ENCODE results near the gene SIX1. TPM values are rescaled to one million over a fixed set of nuclear protein-coding genes. Genes with fewer than 3 reads are reported as not detected.

The SIX1 gene
- total RNA-seq, 1 donor from 2014 or later: 0.20 TPM

- Mint-ChIP-seq H3K9me3 (ENCODE audit: unreplicated experiment) (no peaks in the 10 kb centered on the region), H3K4me1 (ENCODE audit: low read depth, unreplicated experiment) (peaks cover 8% of the 10 kb centered on the region), H3K36me3 (ENCODE audit: low read depth, unreplicated experiment) (no peaks in the 10 kb centered on the region), H3K27me3 (ENCODE audit: low read depth, unreplicated experiment) (peaks cover 7% of the 10 kb centered on the region), H3K4me3 (ENCODE audit: unreplicated experiment) (no peak overlapping the region), H3K27ac (ENCODE audit: unreplicated experiment) (no peak overlapping the region)
- no peaks in the 10 kb centered on the region for H3K79me2 ChIP-seq (ENCODE audit: insufficient read depth, low read length)
- no peak overlapping the region for H2AFZ ChIP-seq (ENCODE audit: low read depth, low read length)
- H3K27ac ChIP-seq (ENCODE audit: low read depth, low read length): no peak overlapping the region
- no peak overlapping the region for H3K4me2 ChIP-seq (ENCODE audit: low read length)
- no peaks in the 10 kb centered on the region for H3K36me3 ChIP-seq (ENCODE audit: insufficient read depth, low read length)
- H3K4me1 ChIP-seq (ENCODE audit: insufficient read depth, low read length): no peaks in the 10 kb centered on the region
- no peak overlapping the region for H3K9ac ChIP-seq (ENCODE audit: low read length)
- H3K27me3 ChIP-seq (ENCODE audit: insufficient read depth, low read length): no peaks in the 10 kb centered on the region
- no peaks in the 10 kb centered on the region for H3K9me3 ChIP-seq (ENCODE audit: insufficient read depth, low read depth, low read length)
- DNase-seq (ENCODE audit: low read depth) (peak; percentile 85), FAIRE-seq (no peak)
- H4K20me1 ChIP-seq (ENCODE audit: insufficient read depth, low read length): no peaks in the 10 kb centered on the region
- no peak overlapping the region for H3K4me3 ChIP-seq (ENCODE audit: insufficient read depth, low read depth, low read length)
- TF ChIP-seq EZH2 (IDR thresholded peaks at IDR 0.05; ENCODE audit: insufficient read depth, low read length) (no peak), CTCF (IDR thresholded peaks at IDR 0.05; ENCODE audit: insufficient read depth, low read depth, low read length) (no peak)
These were observed 26.4 kb downstream of the SIX1 start for GRCh38 chr14:60622917-60623257.

GRCh38 chr14:60622210-60622916, 26.9 kb downstream of the SIX1 start:
- Histone ChIP-seq H3K9ac (ENCODE audit: low read length) (no peak overlapping the region), H3K79me2 (ENCODE audit: insufficient read depth, low read length) (no peaks in the 10 kb centered on the region)
- H3K27ac Mint-ChIP-seq (ENCODE audit: unreplicated experiment): no peak overlapping the region

More at GRCh38 chr14:60622210-60622916, 26.9 kb downstream of the SIX1 start:
- Histone ChIP-seq H3K36me3 (ENCODE audit: insufficient read depth, low read length) (no peaks in the 10 kb centered on the region), H3K27me3 (ENCODE audit: insufficient read depth, low read length) (no peaks in the 10 kb centered on the region), H3K4me2 (ENCODE audit: low read length) (no peak overlapping the region), H4K20me1 (ENCODE audit: insufficient read depth, low read length) (no peaks in the 10 kb centered on the region), H3K27ac (ENCODE audit: low read depth, low read length) (no peak overlapping the region), H3K4me3 (ENCODE audit: insufficient read depth, low read depth, low read length) (no peak overlapping the region), H3K4me1 (ENCODE audit: insufficient read depth, low read length) (no peaks in the 10 kb centered on the region), H3K9me3 (ENCODE audit: insufficient read depth, low read depth, low read length) (no peaks in the 10 kb centered on the region), H2AFZ (ENCODE audit: low read depth, low read length) (no peak overlapping the region)
- TF ChIP-seq CTCF (IDR thresholded peaks at IDR 0.05; ENCODE audit: insufficient read depth, low read depth, low read length) (no peak), EZH2 (IDR thresholded peaks at IDR 0.05; ENCODE audit: insufficient read depth, low read length) (no peak)
- DNase-seq (ENCODE audit: low read depth): peak; percentile 60
- Mint-ChIP-seq H3K4me3 (ENCODE audit: unreplicated experiment) (no peak overlapping the region), H3K4me1 (ENCODE audit: low read depth, unreplicated experiment) (peaks cover 8% of the 10 kb centered on the region), H3K9me3 (ENCODE audit: unreplicated experiment) (no peaks in the 10 kb centered on the region), H3K27me3 (ENCODE audit: low read depth, unreplicated experiment) (peaks cover 5% of the 10 kb centered on the region), H3K36me3 (ENCODE audit: low read depth, unreplicated experiment) (no peaks in the 10 kb centered on the region)
- FAIRE-seq: no peak

All from astrocyte (in vitro differentiated cells and primary cell).